Stomach smooth muscle (tissue), 2 donors: ENCODE data around the gene CHCHD10.
A peak's percentile ranks its signal among the peaks of the same experiment; 100 is the strongest.

ENCODE experiments used
- H3K27ac ChIP-seq: one replicate; pipeline ENCODE4 v1.7.0; 2013; ENCODE audit warnings: mild to moderate bottlenecking, low read length, inconsistent platforms
- H3K27me3 ChIP-seq, 2 donors: one replicate each; pipeline ENCODE4 v1.7.0; 2013; ENCODE audit warnings: low read length in 2 of 2; ENCODE audit not compliant: insufficient read depth in 2 of 2, control insufficient read depth in 1 of 2
- H3K36me3 ChIP-seq, 2 donors: one replicate each; pipeline ENCODE4 v1.7.0; 2013; ENCODE audit warnings: low read length in 2 of 2; ENCODE audit not compliant: control insufficient read depth in 2 of 2, insufficient read depth in 2 of 2
- H3K4me1 ChIP-seq: one replicate; pipeline ENCODE4 v1.7.0; 2013; ENCODE audit warnings: low read length; ENCODE audit not compliant: control insufficient read depth, insufficient read depth
- H3K4me3 ChIP-seq, 2 donors: one replicate each; pipeline ENCODE4 v1.7.0; 2013; ENCODE audit warnings: low read length in 2 of 2
- H3K9ac ChIP-seq, 2 donors: one replicate each; pipeline ENCODE4 v1.7.0; 2013; ENCODE audit warnings: low read length in 2 of 2, mild to moderate bottlenecking in 1 of 2
- H3K9me3 ChIP-seq, 2 donors: one replicate each; pipeline ENCODE4 v1.7.0; 2013; ENCODE audit warnings: low read length in 2 of 2; ENCODE audit not compliant: control insufficient read depth in 2 of 2
- donor health status: healthy.
- donor health status: Pancreatic carcinoma.

CHCHD10 gene

GRCh38 chr22:23787600-23787896 is 19.8 kb upstream of the CHCHD10 start:
- Histone ChIP-seq H3K36me3 (peaks cover 9% of the 10 kb centered on the region in 2 donors), H3K9ac (peak overlapping the region; percentile 75 to 92), H3K9me3 (no peaks in the 10 kb centered on the region), H3K27ac (no peak overlapping the region), H3K4me3 (peak overlapping the region; percentile 87 to 93), H3K4me1 (peaks cover 34% of the 10 kb centered on the region), H3K27me3 (no peaks in the 10 kb centered on the region)

GRCh38 chr22:23786752-23787599 is 19.2 kb upstream of the CHCHD10 start, which contains the start of gene SMARCB1:
TSS of gene SMARCB1 (plus strand) at chr22:23786966. CDS start at chr22:23787170, 204 bp downstream.
- Histone ChIP-seq H3K27me3 (no peaks in the 10 kb centered on the region), H3K4me1 (peaks cover 34% of the 10 kb centered on the region), H3K36me3 (peaks cover 4 to 5% of the 10 kb centered on the region in 2 donors), H3K9ac (peak within 1 kb of the TSS; percentile 82 to 92), H3K27ac (peak within 1 kb of the TSS; percentile 94), H3K9me3 (no peaks in the 10 kb centered on the region), H3K4me3 (peak within 1 kb of the TSS; percentile 87 to 93)

DNA sequence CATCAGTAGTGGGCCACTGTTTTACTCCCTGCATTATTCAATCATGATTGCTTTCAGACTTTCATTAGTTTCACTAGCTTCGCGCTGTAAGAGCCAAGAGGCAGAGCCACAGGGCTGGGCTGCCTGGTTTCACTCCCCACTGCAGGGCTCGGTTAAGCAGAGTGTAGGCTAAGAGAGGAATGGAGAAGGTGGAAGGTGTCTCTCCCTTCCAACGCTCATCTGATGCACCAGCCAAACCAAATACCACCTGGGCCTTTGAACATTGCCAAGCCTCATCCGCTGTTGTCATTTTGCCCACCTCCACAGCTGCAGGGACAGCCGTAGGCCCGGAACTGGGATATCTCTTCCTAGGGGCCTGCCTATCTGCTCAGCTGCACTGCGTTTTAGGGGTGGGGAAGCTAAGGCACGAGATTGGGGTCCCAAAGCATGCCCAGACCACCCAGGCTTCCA is 18.5 kb upstream of the CHCHD10 start:
- Histone ChIP-seq H3K27me3 (no peaks in the 10 kb centered on the region), H3K36me3 (peaks cover 0 to 5% of the 10 kb centered on the region in 2 donors), H3K9ac (peak overlapping the region; percentile 71 to 92), H3K9me3 (no peaks in the 10 kb centered on the region), H3K4me3 (peak overlapping the region; percentile 87 to 93), H3K27ac (peak overlapping the region; percentile 94), H3K4me1 (peaks cover 32% of the 10 kb centered on the region)

GRCh38 chr22:23784215-23784732 is 16.5 kb upstream of the CHCHD10 start:
- Histone ChIP-seq H3K4me1 (peaks cover 23% of the 10 kb centered on the region), H3K27ac (no peak overlapping the region), H3K36me3 (peaks cover 0 to 3% of the 10 kb centered on the region in 2 donors), H3K9ac (no peak overlapping the region), H3K27me3 (no peaks in the 10 kb centered on the region), H3K9me3 (no peaks in the 10 kb centered on the region), H3K4me3 (no peak overlapping the region)

GRCh38 chr22:23783265-23784150 is 15.7 kb upstream of the CHCHD10 start:
- Histone ChIP-seq H3K4me1 (peaks cover 22% of the 10 kb centered on the region), H3K27me3 (no peaks in the 10 kb centered on the region), H3K9me3 (no peaks in the 10 kb centered on the region), H3K27ac (no peak overlapping the region), H3K4me3 (no peak overlapping the region), H3K9ac (no peak overlapping the region), H3K36me3 (peaks cover 0 to 3% of the 10 kb centered on the region in 2 donors)

- no peaks in the 10 kb centered on the region for H3K9me3 ChIP-seq
- H3K36me3 ChIP-seq, result peaks cover 0 to 3% of the 10 kb centered on the region in 2 donors
- peaks cover 24% of the 10 kb centered on the region for H3K4me1 ChIP-seq
- no peak overlapping the region for H3K9ac ChIP-seq
- H3K4me3 ChIP-seq, result no peak overlapping the region
- no peak overlapping the region for H3K27ac ChIP-seq
- no peaks in the 10 kb centered on the region for H3K27me3 ChIP-seq
These were observed 14.9 kb upstream of the CHCHD10 start for GRCh38 chr22:23782703-23783102.

DNA sequence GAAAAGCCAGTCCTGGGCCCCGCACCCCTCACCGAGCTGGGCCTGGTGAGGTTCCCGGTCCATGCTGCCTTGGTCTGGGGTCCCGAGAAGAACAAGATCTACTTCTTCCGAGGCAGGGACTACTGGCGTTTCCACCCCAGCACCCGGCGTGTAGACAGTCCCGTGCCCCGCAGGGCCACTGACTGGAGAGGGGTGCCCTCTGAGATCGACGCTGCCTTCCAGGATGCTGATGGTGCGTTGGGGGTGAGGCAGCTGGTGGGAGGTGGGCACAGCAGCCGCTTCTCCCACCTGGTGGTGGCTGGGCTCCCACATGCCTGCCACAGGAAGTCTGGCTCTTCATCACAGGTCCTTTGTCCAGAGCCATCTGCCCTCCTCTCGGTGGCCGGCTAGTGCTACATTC is 14.5 kb upstream of the CHCHD10 start:
- H3K36me3 ChIP-seq, result peaks cover 0 to 3% of the 10 kb centered on the region in 2 donors
- H3K9me3 ChIP-seq, result no peaks in the 10 kb centered on the region
- H3K9ac ChIP-seq, result no peak overlapping the region
- peaks cover 22% of the 10 kb centered on the region for H3K4me1 ChIP-seq
- H3K27ac ChIP-seq, result no peak overlapping the region
- no peaks in the 10 kb centered on the region for H3K27me3 ChIP-seq
- H3K4me3 ChIP-seq, result no peak overlapping the region

GRCh38 chr22:23781511-23782183 is 13.9 kb upstream of the CHCHD10 start:
- Histone ChIP-seq H3K9ac (no peak overlapping the region), H3K4me3 (no peak overlapping the region), H3K36me3 (peaks cover 0 to 3% of the 10 kb centered on the region in 2 donors), H3K27me3 (no peaks in the 10 kb centered on the region), H3K27ac (no peak overlapping the region), H3K9me3 (no peaks in the 10 kb centered on the region), H3K4me1 (peaks cover 21% of the 10 kb centered on the region)

DNA sequence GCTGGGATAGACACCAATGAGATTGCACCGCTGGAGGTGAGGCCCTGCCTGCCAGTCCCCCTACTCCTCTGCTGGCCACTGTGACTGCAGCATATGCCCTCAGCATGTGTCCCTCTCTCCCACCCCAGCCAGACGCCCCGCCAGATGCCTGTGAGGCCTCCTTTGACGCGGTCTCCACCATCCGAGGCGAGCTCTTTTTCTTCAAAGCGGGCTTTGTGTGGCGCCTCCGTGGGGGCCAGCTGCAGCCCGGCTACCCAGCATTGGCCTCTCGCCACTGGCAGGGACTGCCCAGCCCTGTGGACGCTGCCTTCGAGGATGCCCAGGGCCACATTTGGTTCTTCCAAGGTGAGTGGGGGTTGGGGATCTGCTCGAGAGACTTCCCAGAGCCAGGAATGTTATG is 13.3 kb upstream of the CHCHD10 start:
- Histone ChIP-seq H3K27ac (no peak overlapping the region), H3K27me3 (no peaks in the 10 kb centered on the region), H3K36me3 (peaks cover 0 to 3% of the 10 kb centered on the region in 2 donors), H3K4me1 (peaks cover 15% of the 10 kb centered on the region), H3K4me3 (no peak overlapping the region), H3K9ac (no peak overlapping the region), H3K9me3 (no peaks in the 10 kb centered on the region)

- Histone ChIP-seq H3K4me1 (peaks cover 16% of the 10 kb centered on the region), H3K9me3 (no peaks in the 10 kb centered on the region), H3K27ac (no peak overlapping the region), H3K9ac (no peak overlapping the region), H3K36me3 (peaks cover 0 to 3% of the 10 kb centered on the region in 2 donors), H3K27me3 (no peaks in the 10 kb centered on the region), H3K4me3 (no peak overlapping the region)
These were observed 12.5 kb upstream of the CHCHD10 start for GRCh38 chr22:23780146-23780748.
